DOHH2 (cell line): ENCODE results near the gene RPL18A.

ENCODE experiments used
- H3F3A ChIP-seq: fragments of 200-600 bp; sonication (generic), shearing (Covaris generic); 2 replicates; pipeline ENCODE4 v1.6.0; 2016; ENCODE audit warnings: antibody characterized with exemption, mild to moderate bottlenecking; ENCODE audit not compliant: control insufficient read depth, insufficient read depth
- H3K27ac ChIP-seq: fragments of 200-600 bp; sonication (generic); 2 replicates; pipeline ENCODE4 v1.5.1; 2014; ENCODE audit warnings: low read depth, mild to moderate bottlenecking, low read length, moderate library complexity
- H3K27me3 ChIP-seq: fragments of 200-600 bp; sonication (generic); 2 replicates; pipeline ENCODE4 v1.6.1; 2014; ENCODE audit warnings: mild to moderate bottlenecking, low read length, mixed read lengths; ENCODE audit not compliant: control insufficient read depth
- H3K36me3 ChIP-seq: fragments of 200-600 bp; sonication (generic); 2 replicates; pipeline ENCODE4 v1.6.1; 2014; ENCODE audit warnings: mild to moderate bottlenecking, low read length, moderate library complexity, mixed read lengths; ENCODE audit not compliant: control insufficient read depth
- H3K4me1 ChIP-seq: fragments of 200-600 bp; sonication (generic); 2 replicates; pipeline ENCODE4 v1.6.1; 2014; ENCODE audit warnings: mild to moderate bottlenecking, low read length, mixed read lengths; ENCODE audit not compliant: control insufficient read depth
- H3K4me2 ChIP-seq: fragments of 200-600 bp; sonication (generic); 2 replicates; pipeline ENCODE4 v1.6.0; 2014; ENCODE audit warnings: mild to moderate bottlenecking, low read length, moderate library complexity
- H3K4me3 ChIP-seq: fragments of 200-600 bp; sonication (generic); 2 replicates; pipeline ENCODE4 v1.5.1; 2014; ENCODE audit warnings: mild to moderate bottlenecking, low read length, mixed read lengths
- H3K79me2 ChIP-seq: fragments of 200-600 bp; sonication (generic); 2 replicates; pipeline ENCODE4 v1.6.1; 2014; ENCODE audit warnings: mild to moderate bottlenecking, low read length, mixed read lengths; ENCODE audit not compliant: control insufficient read depth
- H3K9me2 ChIP-seq: fragments of 200-600 bp; sonication (generic); replicated peaks from 2 replicates; pipeline ENCODE4 v1.6.1; 2014; ENCODE audit warnings: mild to moderate bottlenecking, low read length, mixed read lengths; ENCODE audit not compliant: control insufficient read depth
- H3K9me3 ChIP-seq: fragments of 200-600 bp; sonication (generic); 2 replicates; pipeline ENCODE4 v1.6.1; 2014; ENCODE audit warnings: antibody characterized with exemption, low read length, mixed read lengths; ENCODE audit not compliant: control insufficient read depth, insufficient read depth
- H4K20me1 ChIP-seq: fragments of 200-600 bp; sonication (generic); 2 replicates; pipeline ENCODE4 v1.6.0; 2014; ENCODE audit warnings: low read depth, mild to moderate bottlenecking, antibody characterized with exemption, low read length, moderate library complexity; ENCODE audit not compliant: control insufficient read depth, insufficient read depth
- EZH2phosphoT487 ChIP-seq: fragments of 200-600 bp; sonication (generic); IDR thresholded peaks from 2 replicates; pipeline ENCODE4 v1.6.1; 2017; ENCODE audit warnings: borderline replicate concordance, mild to moderate bottlenecking, antibody characterized with exemption, low read length, moderate library complexity, mixed read lengths
- TF ChIP-seq, protein P1 (sequence below): fragments of 200-600 bp; sonication (generic); IDR thresholded peaks from one replicate; pipeline ENCODE4 v1.5.1; 2014; ENCODE audit warnings: antibody characterized with exemption, mild to moderate bottlenecking, low read depth, low read length; ENCODE audit not compliant: poor library complexity, severe bottlenecking

RPL18A gene

DNA sequence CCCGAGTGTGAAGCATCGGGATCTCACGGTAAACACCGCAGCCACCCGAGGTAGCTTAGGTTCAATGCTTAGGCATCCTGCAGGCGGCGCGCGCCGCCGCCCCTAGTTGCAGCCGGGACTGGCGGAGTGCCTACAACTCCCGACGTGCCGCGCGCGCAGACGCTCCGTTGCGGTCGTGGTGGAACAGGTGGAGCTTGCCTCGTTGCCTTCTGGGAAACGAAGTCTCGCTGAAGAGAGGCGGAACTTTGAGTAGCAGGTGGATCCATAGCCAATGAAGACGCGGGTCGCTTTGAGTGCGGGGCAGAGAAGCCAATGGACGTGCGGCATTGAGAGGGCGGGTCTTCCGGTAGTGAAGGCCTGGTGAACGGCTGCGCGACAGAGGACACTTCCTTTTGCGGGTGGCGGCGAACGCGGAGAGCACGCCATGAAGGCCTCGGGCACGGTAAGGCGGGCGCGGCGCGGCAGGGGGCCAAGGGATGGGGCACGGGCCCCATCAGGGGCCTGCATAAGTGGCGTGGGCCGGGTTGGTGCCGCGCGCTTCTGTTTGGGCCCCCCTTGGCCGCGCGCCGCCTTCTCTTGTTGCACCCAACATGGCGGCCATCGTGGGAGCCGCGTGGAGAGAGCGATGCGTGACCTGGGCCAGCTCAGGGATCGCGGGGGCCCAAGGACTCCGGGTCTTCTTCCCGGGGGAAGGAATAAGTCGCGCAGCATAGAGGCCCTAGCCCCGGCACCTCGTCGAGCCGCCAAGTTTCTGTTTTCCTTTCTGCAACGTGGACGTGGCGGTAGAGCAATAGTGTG, at the start of gene RPL18A:
TSS of gene RPL18A (plus strand) at position 378 of the 798 bp plus-strand sequence. CDS start at position 425, 47 bp downstream.
- peak within 1 kb of the TSS; percentile 85 for H3K4me3 ChIP-seq
- peaks cover 32% of the 10 kb centered on the region for H3K4me1 ChIP-seq
- peaks cover 48% of the 10 kb centered on the region for H3K36me3 ChIP-seq
- H3K27me3 ChIP-seq, result no peaks in the 10 kb centered on the region
- H3K27ac ChIP-seq, result peak within 1 kb of the TSS; percentile 66
- H3F3A ChIP-seq, result peaks cover 43% of the 10 kb centered on the region
- peak within 1 kb of the TSS; percentile 87 for H3K4me2 ChIP-seq
- peaks cover 28% of the 10 kb centered on the region for H4K20me1 ChIP-seq
- H3K9me3 ChIP-seq, result no peaks in the 10 kb centered on the region
- TF ChIP-seq EZH2phosphoT487, result no peak
- TF ChIP-seq, protein P1, sequence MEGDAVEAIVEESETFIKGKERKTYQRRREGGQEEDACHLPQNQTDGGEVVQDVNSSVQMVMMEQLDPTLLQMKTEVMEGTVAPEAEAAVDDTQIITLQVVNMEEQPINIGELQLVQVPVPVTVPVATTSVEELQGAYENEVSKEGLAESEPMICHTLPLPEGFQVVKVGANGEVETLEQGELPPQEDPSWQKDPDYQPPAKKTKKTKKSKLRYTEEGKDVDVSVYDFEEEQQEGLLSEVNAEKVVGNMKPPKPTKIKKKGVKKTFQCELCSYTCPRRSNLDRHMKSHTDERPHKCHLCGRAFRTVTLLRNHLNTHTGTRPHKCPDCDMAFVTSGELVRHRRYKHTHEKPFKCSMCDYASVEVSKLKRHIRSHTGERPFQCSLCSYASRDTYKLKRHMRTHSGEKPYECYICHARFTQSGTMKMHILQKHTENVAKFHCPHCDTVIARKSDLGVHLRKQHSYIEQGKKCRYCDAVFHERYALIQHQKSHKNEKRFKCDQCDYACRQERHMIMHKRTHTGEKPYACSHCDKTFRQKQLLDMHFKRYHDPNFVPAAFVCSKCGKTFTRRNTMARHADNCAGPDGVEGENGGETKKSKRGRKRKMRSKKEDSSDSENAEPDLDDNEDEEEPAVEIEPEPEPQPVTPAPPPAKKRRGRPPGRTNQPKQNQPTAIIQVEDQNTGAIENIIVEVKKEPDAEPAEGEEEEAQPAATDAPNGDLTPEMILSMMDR, result peak; percentile 84
- H3K9me2 ChIP-seq, result no peaks in the 10 kb centered on the region
- peaks cover 35% of the 10 kb centered on the region for H3K79me2 ChIP-seq

DNA sequence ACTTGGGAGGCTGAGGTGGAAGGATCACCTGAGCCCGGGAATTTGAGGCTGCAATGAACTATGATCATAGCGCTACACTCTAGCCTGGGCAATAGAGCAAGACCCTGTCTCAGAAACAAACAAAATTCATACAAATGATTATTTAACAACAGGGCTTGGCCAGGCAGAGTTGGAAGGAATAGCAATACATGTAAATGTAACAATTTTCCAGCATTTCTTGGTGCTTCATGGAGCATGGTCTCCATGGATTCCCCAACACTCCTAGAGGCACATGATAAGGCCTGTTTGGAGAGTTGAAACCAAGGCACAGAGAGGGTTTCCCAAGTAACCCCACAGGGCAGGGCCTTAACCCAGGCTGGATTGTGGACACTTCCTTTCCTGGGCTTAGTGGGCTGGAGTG, 48.6 kb upstream of the RPL18A start:
- no peaks in the 10 kb centered on the region for H4K20me1 ChIP-seq
- H3K9me3 ChIP-seq, result no peaks in the 10 kb centered on the region
- no peaks in the 10 kb centered on the region for H3K36me3 ChIP-seq
- H3F3A ChIP-seq, result no peaks in the 10 kb centered on the region
- no peaks in the 10 kb centered on the region for H3K79me2 ChIP-seq
- peaks cover 13% of the 10 kb centered on the region for H3K27me3 ChIP-seq
- no peak overlapping the region for H3K27ac ChIP-seq
- TF ChIP-seq, protein P1, result no peak
- no peak for TF ChIP-seq EZH2phosphoT487
- H3K9me2 ChIP-seq, result no peaks in the 10 kb centered on the region
- H3K4me2 ChIP-seq, result no peak overlapping the region
- no peaks in the 10 kb centered on the region for H3K4me1 ChIP-seq
- H3K4me3 ChIP-seq, result no peak overlapping the region

DNA sequence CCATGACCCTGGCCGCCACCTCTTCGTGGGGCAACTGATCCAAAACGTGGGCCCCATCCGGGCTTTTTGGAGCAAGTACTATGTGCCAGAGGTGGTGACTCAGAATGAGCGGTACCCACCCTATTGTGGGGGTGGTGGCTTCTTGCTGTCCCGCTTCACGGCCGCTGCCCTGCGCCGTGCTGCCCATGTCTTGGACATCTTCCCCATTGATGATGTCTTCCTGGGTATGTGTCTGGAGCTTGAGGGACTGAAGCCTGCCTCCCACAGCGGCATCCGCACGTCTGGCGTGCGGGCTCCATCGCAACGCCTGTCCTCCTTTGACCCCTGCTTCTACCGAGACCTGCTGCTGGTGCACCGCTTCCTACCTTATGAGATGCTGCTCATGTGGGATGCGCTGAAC, 48.0 kb upstream of the RPL18A start:
- Histone ChIP-seq H3K4me3 (no peak overlapping the region), H3K9me3 (no peaks in the 10 kb centered on the region), H3K4me2 (no peak overlapping the region), H3K9me2 (no peaks in the 10 kb centered on the region), H3K36me3 (no peaks in the 10 kb centered on the region), H3K27me3 (peaks cover 13% of the 10 kb centered on the region), H3K79me2 (no peaks in the 10 kb centered on the region), H4K20me1 (no peaks in the 10 kb centered on the region), H3K4me1 (no peaks in the 10 kb centered on the region), H3F3A (no peaks in the 10 kb centered on the region), H3K27ac (no peak overlapping the region)
- TF ChIP-seq, protein P1, result no peak
- TF ChIP-seq EZH2phosphoT487, result no peak
